ENCODE measurements around the gene SORBS2. TPM values are rescaled to one million over a fixed set of nuclear protein-coding genes. Genes with fewer than 3 reads are reported as not detected.

Gene SORBS2
- polyA plus RNA-seq, 1 donor from 2014 or later = 46.0 TPM

GRCh38 chr4:185793716-185794115 lies 18.3 kb downstream of the SORBS2 start:
- no peaks in the 10 kb centered on the region for H3K79me2 ChIP-seq (replicated peaks; ENCODE audit: insufficient read depth, low read length)
- no peaks in the 10 kb centered on the region for H3K36me3 ChIP-seq (ENCODE audit: insufficient read depth, low read length)
- no peaks in the 10 kb centered on the region for H4K20me1 ChIP-seq (ENCODE audit: insufficient read depth)
- no peak for TF ChIP-seq EP300 (conservative IDR thresholded peaks at IDR 0.05; ENCODE audit: poor library complexity, severe bottlenecking)
- no peak for TF ChIP-seq SMC3 (conservative IDR thresholded peaks at IDR 0.05; ENCODE audit: poor library complexity)
- TF ChIP-seq EZH2 (IDR thresholded peaks at IDR 0.05; ENCODE audit: borderline replicate concordance, insufficient read depth, low read length, poor library complexity, severe bottlenecking) = no peak
- TF ChIP-seq MXI1 (conservative IDR thresholded peaks at IDR 0.05; ENCODE audit: poor library complexity, severe bottlenecking) = no peak
- TF ChIP-seq, protein P1, sequence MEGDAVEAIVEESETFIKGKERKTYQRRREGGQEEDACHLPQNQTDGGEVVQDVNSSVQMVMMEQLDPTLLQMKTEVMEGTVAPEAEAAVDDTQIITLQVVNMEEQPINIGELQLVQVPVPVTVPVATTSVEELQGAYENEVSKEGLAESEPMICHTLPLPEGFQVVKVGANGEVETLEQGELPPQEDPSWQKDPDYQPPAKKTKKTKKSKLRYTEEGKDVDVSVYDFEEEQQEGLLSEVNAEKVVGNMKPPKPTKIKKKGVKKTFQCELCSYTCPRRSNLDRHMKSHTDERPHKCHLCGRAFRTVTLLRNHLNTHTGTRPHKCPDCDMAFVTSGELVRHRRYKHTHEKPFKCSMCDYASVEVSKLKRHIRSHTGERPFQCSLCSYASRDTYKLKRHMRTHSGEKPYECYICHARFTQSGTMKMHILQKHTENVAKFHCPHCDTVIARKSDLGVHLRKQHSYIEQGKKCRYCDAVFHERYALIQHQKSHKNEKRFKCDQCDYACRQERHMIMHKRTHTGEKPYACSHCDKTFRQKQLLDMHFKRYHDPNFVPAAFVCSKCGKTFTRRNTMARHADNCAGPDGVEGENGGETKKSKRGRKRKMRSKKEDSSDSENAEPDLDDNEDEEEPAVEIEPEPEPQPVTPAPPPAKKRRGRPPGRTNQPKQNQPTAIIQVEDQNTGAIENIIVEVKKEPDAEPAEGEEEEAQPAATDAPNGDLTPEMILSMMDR (IDR thresholded peaks at IDR 0.05; ENCODE audit: poor library complexity, severe bottlenecking) = no peak
- no peak for TF ChIP-seq REST (IDR thresholded peaks at IDR 0.05; ENCODE audit: borderline replicate concordance)
- no peaks in the 10 kb centered on the region for H3K9me3 ChIP-seq (ENCODE audit: low read length)
- no peak overlapping the region for H3K4me3 ChIP-seq (ENCODE audit: low read length)
- no peak overlapping the region for H3K9ac ChIP-seq (ENCODE audit: low read length)
- no peak overlapping the region for H2AFZ ChIP-seq (ENCODE audit: low read depth, low read length)
- no peaks in the 10 kb centered on the region for H3K27me3 ChIP-seq (ENCODE audit: insufficient read depth, low read depth, low read length)
- no peaks in the 10 kb centered on the region for H3K9me2 ChIP-seq (ENCODE audit: insufficient read depth, low read length)
- no peak overlapping the region for H3K4me2 ChIP-seq (ENCODE audit: low read length)
- no peaks in the 10 kb centered on the region for H3F3A ChIP-seq (ENCODE audit: insufficient read depth, low read length, poor library complexity, severe bottlenecking)
- H3K27ac ChIP-seq (ENCODE audit: low read length) = no peak overlapping the region

DNA sequence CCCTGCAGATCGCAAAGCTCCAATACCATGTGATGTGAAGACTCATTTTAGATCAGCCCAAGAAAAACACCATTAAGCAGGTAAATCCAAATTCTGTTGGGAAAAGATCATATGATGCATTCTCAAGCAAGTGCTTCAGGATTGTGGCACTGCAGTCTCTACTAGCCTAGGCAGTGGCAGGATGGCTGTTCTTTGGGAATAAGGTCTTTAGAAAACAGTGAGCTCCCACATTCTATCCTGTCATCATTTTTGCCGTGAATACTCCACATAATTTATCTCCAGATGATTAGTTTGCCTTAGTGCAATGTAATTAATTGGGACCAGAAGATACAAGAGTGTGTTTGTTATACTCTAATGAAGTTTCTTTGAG lies 18.9 kb downstream of the SORBS2 start:
- TF ChIP-seq RAD21 (conservative IDR thresholded peaks at IDR 0.05) (no peak), MXI1 (conservative IDR thresholded peaks at IDR 0.05; ENCODE audit: poor library complexity, severe bottlenecking) (no peak), REST (IDR thresholded peaks at IDR 0.05; ENCODE audit: borderline replicate concordance) (no peak), TAF1 (IDR thresholded peaks at IDR 0.05; ENCODE audit: low read depth) (no peak), EZH2 (IDR thresholded peaks at IDR 0.05; ENCODE audit: borderline replicate concordance, insufficient read depth, low read length, poor library complexity, severe bottlenecking) (no peak), SMC3 (conservative IDR thresholded peaks at IDR 0.05; ENCODE audit: poor library complexity) (no peak)
- TF ChIP-seq, protein P1 (IDR thresholded peaks at IDR 0.05; ENCODE audit: poor library complexity, severe bottlenecking) = no peak
- Histone ChIP-seq H3K4me2 (ENCODE audit: low read length) (no peak overlapping the region), H3K27ac (ENCODE audit: low read length) (no peak overlapping the region), H3K79me2 (replicated peaks; ENCODE audit: insufficient read depth, low read length) (no peaks in the 10 kb centered on the region), H3K9me3 (ENCODE audit: low read length) (no peaks in the 10 kb centered on the region), H4K20me1 (ENCODE audit: insufficient read depth) (no peaks in the 10 kb centered on the region), H2AFZ (ENCODE audit: low read depth, low read length) (no peak overlapping the region), H3F3A (ENCODE audit: insufficient read depth, low read length, poor library complexity, severe bottlenecking) (no peaks in the 10 kb centered on the region), H3K4me3 (ENCODE audit: low read length) (no peak overlapping the region), H3K27me3 (ENCODE audit: insufficient read depth, low read depth, low read length) (no peaks in the 10 kb centered on the region), H3K9me2 (ENCODE audit: insufficient read depth, low read length) (no peaks in the 10 kb centered on the region), H3K9ac (ENCODE audit: low read length) (no peak overlapping the region), H3K36me3 (ENCODE audit: insufficient read depth, low read length) (no peaks in the 10 kb centered on the region)
